SKM-1 treated with dmso at 0.1 percent for 144 hours (cell line): ENCODE results near the gene ADAM17.
"Not testable (repeated sequence)": the region's sequence is repeated elsewhere in the genome, so short reads cannot be mapped to it uniquely, and the experiment has no call there.

Experiments used
- DNase-seq: peaks from one replicate; lab custom pipeline; 2025; ENCODE audit not compliant: unreplicated experiment; lab: John Stamatoyannopoulos, UW

ADAM17 gene

DNA sequence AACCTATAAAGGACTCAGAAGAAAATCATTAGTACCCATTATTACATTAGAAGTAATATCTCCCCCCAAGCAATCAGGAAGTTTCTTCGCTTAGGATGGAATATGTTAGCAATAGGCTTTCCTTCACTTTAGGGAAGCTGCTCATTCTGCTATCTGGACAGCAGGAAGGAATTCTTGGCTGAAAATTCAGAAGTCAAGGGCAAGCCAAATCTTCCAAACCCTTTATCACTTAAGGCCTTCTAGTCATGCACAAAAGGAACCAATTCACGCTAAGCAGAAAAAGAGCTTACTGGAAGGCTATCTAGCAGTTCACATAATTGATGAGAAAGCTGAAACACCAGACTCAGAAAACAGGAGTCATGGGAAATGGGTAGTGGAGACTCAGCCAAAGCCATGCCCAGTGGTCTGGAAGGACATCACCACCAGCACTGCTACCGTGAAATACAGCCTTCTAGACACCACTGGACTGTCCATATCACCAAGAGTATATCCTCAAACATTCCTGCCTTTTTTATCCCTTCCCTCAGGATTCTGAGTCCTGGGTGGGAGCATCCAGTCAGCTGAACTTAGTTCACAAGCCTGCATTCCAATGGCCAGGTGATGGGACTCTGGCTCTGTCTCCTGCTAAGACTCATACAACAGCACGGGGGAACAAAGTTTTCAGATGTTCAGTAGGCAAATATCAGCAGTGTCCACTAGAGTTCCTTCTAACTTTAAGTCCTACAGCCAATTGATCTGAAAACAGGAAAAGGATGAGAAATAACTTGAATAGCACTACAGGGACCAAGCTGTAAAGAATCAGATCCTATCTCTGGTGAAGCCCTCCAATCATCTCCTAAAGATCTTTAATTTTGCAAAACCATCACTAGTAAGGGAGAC, 14.8 kb upstream of the ADAM17 start:
- no peak for DNase-seq

DNA sequence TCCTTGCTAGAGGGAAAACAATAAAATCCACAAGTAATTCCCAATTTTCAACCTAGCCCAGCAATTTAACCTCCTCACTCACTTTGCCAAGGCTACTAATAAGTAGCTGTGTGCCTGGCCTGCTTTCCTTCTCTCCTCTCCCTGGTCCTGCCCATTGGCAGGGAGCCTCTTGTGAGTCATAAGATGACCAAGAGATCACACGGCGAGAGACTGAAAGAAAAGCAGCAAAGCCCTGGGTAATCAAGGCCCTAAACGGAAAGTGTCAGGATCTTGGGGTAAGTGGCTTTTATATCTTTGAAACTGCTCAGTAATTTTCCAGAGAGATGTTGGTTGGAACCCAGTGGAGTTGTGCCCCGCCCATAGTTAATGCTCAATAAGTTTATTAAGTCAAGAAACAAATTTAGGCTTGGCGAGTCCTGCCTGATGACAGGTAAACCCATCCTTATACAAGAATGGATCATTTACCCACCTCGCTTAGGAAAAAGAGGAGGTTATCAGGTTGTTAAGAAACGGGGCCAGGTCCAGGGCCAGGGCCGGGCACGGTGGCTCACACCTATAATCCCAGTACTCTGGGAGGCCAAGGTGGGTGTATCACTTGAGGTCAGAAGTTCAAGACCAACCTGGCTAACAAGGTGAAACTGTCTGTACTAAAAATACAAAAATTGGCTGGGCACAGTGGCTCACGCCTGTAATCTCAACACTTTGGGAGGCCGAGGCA, 10.0 kb upstream of the ADAM17 start:
- no peak for DNase-seq

DNA sequence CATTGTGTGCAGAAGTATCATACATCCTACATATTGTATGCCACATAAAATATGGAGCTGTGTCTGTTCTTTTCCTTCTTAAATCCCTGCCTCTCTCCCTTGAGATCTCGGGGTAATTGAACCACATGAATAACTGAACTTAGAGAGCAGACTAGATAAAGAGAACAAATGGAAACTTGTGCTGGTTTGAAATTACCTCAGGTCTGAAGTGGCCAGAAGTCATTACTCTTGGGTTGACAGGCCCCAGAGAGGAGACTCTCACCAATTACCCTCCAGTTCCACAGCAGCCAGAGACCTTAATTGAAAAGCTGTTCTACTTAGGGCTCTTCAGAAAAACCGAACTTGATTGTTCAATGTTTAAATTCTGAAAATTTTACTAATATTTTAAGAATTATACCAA, 5.0 kb upstream of the ADAM17 start:
- no peak for DNase-seq

DNA sequence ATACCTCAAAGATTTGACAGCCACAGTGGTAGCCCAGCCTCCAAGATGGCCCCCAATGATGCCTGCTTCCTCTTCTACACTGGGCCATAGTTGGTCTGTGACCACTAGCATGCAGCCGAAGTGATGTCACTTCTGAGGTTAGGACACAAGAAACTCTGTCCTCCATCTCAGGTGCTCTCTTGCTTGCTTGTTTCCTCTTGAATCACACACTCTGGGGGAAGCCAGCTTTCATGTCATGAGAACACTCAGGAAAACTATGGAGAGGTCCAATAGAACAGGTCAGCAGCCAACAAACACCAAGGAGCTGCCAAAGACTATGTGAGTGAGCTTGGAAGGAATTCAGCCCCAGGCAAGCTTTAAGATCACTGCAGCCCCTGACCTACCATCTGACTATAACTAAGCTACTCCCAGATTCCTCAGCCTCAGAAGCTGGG, 3.3 kb upstream of the ADAM17 start:
- no peak for DNase-seq

DNA sequence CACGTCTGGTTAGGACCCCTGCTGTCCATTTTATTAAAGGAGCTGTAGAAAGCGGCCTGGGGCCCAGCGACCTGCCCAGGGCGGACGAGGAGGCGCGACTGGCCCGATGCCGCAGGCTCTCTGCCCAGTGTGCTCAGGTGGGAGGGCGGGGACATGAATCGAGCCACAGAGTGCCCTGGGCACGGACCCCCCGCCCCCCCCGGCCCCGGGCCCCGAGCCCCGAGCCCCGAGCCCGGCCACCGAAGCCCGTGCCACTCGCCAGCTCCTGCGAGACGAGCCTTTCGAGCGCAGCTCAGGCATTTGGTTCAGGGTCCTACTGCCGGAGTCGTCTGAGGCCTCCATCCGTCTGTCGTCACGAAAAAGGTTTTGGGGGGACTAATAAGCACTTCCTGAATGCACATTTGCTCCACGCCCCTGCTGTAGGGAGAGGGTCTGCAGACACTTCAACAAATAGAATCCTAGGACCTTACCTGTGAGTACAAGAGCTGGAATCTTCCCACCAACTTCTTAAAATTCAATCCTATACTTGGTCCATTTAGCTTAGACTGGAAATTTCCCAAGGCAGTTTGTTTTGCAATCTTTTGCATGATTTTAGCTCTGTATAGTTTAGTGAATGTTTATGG, 602 bp upstream of the ADAM17 start:
- DNase-seq, result no peak

DNA sequence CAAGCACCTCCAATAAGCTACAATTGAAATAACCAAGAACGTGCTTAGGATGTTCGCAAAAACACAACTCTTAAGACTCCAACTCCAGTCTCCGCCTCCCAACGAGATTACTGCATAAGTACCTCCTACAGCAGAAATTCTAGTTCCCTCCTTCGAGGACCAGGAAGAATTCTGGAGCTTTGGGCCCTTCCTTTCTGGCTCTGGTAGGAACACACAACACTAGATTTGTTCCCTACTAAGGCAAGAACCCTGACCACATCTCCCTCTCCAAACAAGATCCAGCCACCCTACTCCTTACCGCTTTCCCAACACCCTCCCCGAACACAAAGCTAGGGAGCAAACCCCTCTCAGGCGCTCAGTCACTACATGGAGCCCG, 721 bp downstream of the ADAM17 start:
- DNase-seq, result peak; percentile 11

DNA sequence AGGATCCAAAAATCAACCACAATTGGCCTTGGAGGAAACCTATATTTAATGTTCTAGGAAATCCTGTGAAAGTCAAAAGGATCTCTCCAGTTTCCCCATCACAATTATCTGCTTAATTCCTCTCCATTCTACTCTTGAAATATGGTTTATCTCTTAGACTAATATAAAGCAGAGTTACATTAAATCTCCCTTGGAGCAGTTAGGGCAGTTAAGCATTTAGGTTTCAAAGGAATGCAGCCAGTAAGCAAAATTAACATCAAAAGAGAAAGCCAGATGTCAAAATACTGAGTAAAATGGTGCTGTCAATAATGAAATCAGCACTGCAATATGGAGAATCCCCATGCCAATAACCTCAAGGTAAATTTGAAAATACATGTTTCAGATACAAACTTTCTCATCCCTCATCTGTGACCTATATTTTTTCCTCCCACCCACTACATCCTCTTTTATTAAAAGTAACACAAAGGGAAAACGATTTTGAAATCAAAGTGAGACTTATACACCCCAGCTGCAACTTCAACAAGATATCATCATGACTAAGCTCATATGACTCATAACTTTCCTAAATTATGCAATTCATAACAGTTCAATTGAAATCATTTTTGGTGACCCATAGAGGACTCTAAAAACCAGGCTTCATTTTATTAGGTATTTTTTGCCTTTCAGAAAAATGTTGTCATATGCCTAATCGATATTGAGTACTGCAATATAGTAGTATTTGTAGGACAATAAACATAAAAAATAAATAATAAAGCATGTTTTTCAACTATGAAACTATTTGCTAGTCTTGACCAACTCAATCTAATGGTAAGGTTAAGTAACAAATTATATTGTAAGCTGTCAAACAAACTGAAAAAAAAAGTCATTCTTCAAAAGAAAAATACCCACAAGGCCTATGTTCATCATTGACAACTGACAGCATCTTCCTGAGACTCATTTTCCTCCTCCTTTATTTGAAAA, 3.1 kb downstream of the ADAM17 start:
- DNase-seq, result peak; percentile 72

DNA sequence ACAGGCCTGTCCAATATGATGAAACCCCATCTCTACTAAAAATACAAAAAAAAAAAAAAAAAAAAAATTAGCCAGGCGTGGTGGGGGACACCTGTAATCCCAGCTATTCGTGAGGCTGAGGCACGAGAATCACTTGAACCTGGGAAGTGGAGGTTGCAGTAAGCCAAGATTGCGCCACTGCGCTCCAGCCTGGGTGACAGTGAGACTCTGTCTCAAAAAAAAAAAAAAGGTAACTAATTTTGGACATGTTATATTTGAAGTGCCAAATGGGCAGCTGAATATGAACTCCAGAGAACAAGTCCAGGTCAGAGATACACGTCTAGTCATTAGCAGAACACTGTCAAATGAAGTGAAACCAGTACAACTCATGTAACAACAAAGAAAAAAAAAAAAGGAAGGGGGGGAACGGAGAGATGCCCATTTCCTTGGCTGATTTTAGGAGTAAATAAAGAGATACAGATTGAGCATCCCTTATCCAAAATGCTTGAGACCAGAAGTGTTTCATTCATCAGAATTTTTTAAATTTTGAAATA, 4.7 kb downstream of the ADAM17 start:
- not testable (repeated sequence) for DNase-seq

DNA sequence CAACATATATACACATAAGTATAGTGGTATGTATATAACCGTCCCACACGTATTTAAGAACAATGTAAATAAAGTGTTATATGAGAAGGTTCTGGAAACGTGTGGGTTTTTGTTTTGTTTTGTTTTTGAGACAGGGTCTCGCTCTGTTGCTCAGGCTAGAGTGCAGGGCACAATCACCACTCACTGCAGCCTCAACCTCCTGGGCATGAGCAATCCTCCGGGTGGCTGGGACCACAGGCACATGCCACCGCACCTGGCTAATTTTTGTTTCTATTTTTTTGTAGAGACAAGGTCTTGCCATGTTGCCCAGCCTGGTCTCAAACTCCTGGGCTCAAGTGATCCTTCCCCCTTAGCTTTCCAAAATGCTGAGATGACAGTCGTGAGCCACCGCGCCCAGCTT, 6.2 kb downstream of the ADAM17 start:
- DNase-seq, result no peak

DNA sequence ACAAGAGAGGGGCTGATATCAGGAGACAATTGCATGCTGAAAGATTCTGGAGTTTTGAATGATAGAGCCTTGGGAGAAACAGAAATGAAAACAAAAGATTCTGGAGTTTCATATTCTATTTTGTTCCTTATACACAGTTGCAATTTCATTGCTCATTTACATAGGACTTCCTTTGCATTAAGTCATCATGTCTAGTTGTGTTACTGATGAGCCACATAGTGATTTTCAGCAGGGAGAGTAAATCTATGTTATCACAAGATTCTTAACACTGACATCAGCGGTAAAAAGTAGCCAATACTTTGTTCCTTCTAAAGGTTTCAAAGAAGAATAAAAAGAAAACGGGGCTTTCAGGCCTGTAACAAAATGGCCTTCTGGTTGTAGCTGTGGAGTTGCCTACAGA, 7.1 kb downstream of the ADAM17 start:
- no peak for DNase-seq

DNA sequence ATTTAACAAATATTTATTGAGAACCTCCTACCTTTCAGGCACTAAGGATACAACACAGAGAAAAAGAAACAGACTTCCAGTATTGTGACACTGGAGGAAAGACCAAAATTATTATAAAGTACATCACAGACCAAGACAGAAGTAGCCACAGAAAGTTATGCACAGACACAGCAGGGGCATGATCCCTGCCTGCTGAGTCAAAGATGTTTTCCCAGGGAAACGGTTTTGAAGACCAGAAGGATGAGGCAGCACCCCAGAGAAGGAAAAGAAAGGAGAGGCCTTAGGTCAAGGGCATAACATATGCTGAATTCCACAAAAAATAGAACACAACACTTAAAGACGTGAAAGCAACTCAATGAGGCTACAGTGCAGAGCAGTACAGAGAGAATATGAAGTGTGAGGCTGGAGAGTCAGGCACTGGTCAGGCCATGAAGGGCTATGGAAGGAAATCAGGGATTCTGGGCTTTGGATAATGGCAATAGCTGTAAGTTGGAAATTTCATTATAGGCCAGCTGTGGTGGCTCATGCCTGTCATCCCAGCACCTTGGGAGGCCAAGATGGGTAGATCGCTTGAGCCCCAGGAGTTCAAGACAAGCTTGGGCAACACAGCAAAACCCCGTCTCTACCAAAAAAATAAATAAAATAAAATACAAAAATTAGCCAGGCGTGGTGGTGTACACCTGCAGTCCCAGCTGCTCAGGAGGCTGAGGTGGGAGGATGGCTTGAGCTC, 8.2 kb downstream of the ADAM17 start:
- no peak for DNase-seq

DNA sequence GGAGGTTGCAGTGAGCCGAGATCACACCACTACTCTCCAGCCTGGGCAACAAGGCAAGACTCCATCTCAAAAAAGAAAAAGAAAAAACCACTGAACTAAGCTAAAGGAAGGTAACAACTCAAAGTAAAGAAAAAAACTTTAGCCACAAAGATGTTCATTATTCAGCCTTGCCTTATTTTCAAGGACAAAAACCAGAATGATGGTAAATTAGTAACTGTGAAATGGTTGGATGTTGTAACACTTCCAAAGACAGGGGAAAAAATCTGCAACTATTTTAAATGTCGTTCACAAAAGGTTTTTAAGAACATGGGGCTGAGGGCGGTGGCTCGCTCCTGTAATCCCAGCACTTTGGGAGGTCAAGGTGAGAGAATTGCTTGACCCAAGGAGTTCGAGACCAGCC, 10.1 kb downstream of the ADAM17 start:
- no peak for DNase-seq

DNA sequence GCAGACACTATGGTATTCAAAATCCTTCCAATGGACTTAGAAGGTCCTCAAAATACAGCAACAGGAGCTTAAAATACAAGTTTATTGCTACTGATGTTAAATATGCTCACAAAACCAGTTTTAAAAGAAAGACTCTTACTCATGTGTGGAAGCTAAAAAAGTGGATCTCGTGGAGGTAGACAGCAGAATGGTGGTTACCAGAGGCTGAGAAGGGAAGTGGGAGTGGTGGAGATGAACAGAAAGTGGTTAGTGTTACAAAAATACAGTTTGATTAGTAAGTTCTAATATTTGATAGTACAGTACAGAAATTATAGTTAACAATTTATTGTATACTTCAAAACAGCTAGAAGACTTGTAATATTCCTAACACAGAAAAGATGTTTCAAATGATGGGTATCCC, 12.1 kb downstream of the ADAM17 start:
- no peak for DNase-seq

DNA sequence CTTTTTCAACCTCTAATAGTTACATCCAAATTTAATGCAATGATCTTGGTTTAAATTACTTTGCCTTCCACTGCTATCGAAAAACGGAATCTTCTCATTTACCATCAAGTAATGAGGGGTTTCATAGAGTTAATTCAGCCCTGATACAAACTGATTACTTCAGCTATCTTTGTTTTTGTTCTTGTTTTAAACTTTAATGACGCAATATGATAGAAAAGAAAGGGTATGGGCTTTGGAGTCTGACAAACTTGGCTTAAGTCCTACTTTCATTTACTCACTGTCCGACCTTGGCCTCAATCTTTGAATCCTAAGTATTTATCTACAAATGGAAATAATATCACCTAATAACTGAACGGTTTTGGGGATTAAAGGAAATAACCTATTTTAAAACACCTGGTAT, 16.1 kb downstream of the ADAM17 start:
- DNase-seq, result no peak

DNA sequence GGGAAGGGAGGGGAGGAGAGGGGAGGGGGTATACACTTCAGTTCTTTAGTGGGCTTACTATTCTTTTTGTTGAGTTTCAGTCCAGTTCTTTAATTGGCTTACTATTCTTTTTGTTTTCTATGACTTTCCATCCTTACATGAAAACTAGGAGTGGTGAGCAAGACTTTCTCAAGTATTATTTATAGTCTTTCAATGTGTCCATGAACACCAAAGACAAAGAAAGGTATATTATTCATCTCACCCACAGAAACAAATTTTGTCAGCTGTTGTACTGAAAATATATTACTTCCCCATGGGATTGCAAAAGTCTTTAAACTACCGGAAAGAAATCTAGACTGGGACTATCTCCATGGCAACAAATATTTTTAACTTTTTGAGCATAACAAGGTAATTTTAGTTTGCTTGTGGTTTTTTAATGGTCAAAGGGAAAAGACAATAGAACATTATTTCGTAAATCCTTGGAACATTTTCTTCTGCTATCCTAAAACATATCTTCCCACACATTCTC, 17.6 kb downstream of the ADAM17 start:
- DNase-seq, result peak; percentile 93

DNA sequence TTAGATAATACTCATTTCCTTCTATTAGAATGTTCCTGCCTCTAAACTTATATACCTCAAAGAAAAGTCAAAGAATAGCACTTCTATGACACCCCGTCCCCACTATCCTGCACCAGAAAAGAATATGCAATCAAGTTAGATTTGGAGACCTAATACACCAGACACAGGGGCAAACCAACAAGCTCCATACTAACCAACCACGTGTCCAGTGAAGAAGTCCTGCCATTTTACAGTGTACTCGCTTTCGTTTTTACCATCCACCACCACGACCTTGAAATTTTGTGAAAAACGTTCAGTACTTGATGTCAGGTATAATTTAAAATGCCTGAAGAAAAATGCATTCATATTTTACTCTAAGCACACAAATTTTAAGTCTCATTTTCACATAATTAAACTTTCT, 19.1 kb downstream of the ADAM17 start:
- no peak for DNase-seq

DNA sequence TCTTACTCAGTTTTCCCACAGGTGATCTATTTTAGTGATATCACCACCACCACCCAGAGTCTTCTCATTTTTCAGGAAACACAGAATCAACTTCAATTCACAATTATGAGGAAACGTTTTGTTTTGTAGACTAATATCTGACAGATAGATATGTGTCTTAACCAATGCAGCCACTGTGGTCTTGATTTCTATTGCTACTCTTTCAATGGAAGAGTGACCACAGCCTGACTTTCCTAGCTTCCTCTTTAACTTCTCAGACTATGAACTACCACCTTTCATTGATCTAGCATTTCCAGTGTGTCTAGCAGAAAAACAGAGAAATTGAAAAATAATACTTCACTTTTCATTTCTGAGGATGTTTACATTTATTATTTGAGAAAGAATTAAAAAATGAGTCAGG, 20.5 kb downstream of the ADAM17 start:
- DNase-seq, result peak; percentile 35

DNA sequence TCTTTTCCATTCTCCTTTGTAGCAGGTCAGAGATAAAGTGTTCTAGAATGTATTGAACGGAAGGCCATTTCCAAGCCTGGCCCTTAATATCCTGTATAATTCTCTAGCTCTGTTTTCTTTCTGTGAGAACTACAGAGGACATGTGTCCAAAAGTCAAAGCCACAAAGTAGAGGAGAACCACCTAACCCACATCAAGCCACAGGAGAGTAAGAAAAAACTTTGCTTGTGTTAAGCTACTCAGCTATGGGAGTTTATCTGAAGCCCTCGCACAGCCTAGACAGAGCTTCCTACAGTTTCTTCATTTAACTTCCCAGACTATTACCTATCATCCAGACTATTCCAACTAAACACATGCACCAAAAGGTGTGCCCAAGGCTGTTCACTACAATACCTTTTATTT, 22.0 kb downstream of the ADAM17 start:
- DNase-seq, result no peak

DNA sequence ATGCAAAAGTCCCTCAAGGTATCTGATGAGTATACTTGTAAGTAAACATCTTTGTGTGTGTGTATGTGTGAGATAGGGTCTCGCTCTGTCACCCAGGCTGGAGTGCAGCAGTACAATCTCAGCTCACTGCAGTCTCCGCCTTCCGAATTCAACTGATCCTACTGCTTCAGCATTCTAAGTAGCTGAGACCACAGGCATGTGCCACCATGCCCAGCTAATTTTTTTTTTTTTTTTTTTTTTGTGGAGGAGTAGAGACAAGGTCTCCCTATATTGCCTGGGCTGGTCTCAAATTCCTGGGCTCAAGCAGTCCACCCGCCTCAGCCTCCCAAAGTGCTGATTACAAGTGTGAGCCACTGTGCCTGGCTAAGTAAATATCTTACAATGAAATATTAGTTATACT, 23.2 kb downstream of the ADAM17 start:
- DNase-seq, result no peak
